ENCODE data around the gene NFATC1.

Gene NFATC1

GRCh38 chr18:79523206-79523735 lies 127.5 kb downstream of the NFATC1 start:
- H3K36me3 ChIP-seq (ENCODE audit: low read depth), result no peaks in the 10 kb centered on the region
- TF ChIP-seq CTCF (IDR thresholded peaks at IDR 0.05; ENCODE audit: poor library complexity, severe bottlenecking), result no peak
- no peak overlapping the region for H3K27ac ChIP-seq (ENCODE audit: poor library complexity, severe bottlenecking)
- no peaks in the 10 kb centered on the region for H3K9me3 ChIP-seq (ENCODE audit: severe bottlenecking)
- H3K4me3 ChIP-seq (ENCODE audit: severe bottlenecking), result no peak overlapping the region
- H3K4me1 ChIP-seq (ENCODE audit: insufficient read depth, poor library complexity, severe bottlenecking), result no peaks in the 10 kb centered on the region
- ATAC-seq (ENCODE audit: low read depth) (no peak), DNase-seq (ENCODE audit: low spot score) (peak; percentile 20)
- no peaks in the 10 kb centered on the region for H3K27me3 ChIP-seq (ENCODE audit: insufficient read depth, poor library complexity, severe bottlenecking)

- DNase-seq (ENCODE audit: low spot score), result no peak
- H3K27ac ChIP-seq (ENCODE audit: poor library complexity, severe bottlenecking), result no peak overlapping the region
- H3K9me3 ChIP-seq (ENCODE audit: severe bottlenecking), result no peaks in the 10 kb centered on the region
- no peak overlapping the region for H3K4me3 ChIP-seq (ENCODE audit: severe bottlenecking)
- no peaks in the 10 kb centered on the region for H3K27me3 ChIP-seq (ENCODE audit: insufficient read depth, poor library complexity, severe bottlenecking)
- no peak for TF ChIP-seq CTCF (IDR thresholded peaks at IDR 0.05; ENCODE audit: poor library complexity, severe bottlenecking)
- no peaks in the 10 kb centered on the region for H3K36me3 ChIP-seq (ENCODE audit: low read depth)
- ATAC-seq (ENCODE audit: low read depth), result no peak
- no peaks in the 10 kb centered on the region for H3K4me1 ChIP-seq (ENCODE audit: insufficient read depth, poor library complexity, severe bottlenecking)
These were observed 128.0 kb downstream of the NFATC1 start for GRCh38 chr18:79523736-79524180.

- Histone ChIP-seq H3K9me3 (ENCODE audit: severe bottlenecking) (no peaks in the 10 kb centered on the region), H3K36me3 (ENCODE audit: low read depth) (no peaks in the 10 kb centered on the region), H3K27ac (ENCODE audit: poor library complexity, severe bottlenecking) (no peak overlapping the region), H3K27me3 (ENCODE audit: insufficient read depth, poor library complexity, severe bottlenecking) (no peaks in the 10 kb centered on the region), H3K4me1 (ENCODE audit: insufficient read depth, poor library complexity, severe bottlenecking) (no peaks in the 10 kb centered on the region), H3K4me3 (ENCODE audit: severe bottlenecking) (no peak overlapping the region)
- ATAC-seq (ENCODE audit: low read depth), result no peak
- TF ChIP-seq CTCF (IDR thresholded peaks at IDR 0.05; ENCODE audit: poor library complexity, severe bottlenecking), result no peak
- DNase-seq (ENCODE audit: low spot score), result peak; percentile 57
These were observed 128.7 kb downstream of the NFATC1 start for GRCh38 chr18:79524181-79525078.

DNA sequence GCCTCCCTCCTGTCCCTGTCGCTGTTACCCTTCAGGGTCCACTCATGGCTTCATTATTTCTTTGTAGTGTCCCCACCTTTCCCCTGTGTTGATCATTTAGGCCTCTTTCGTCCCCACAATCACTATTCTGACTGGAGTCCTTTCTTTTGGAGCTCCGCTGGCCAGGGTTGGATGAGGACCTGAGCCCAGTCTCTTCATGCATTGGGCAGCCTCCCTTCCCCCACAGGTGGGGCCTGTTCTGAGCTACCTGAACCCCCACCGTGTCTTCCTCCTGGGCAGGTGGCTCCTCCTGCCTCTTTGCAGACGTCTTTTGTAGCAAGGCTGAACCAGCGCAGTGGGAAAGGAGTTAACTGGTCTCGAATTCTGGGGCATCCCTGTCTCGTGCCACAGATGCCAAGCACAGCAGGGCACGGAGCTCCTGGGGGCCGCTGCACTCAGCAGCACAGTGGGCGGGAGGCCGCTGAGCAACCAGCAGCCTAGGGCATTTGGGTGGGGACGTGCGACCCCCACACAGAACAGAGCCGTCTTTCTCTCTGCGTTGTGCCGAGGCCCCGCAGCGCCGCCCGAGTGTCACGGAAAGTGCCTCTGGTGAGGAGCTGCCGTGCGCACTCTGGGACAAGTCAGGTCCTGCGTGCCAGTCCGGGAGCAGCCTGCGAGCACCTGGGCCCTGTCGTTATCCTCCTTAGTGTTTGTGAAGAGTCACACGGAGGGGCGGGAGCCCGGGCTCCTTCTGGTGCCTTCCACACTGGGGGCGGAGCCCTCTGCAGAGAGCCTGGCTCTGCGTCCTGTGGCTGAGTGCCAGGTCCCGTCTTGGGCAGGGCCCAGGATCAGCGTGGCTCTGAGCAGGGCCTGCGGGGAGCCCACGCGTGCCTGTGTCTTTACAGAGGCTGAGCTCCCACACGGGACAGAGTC lies 130.1 kb downstream of the NFATC1 start:
- no peak for TF ChIP-seq CTCF (IDR thresholded peaks at IDR 0.05; ENCODE audit: poor library complexity, severe bottlenecking)
- Histone ChIP-seq H3K36me3 (ENCODE audit: low read depth) (no peaks in the 10 kb centered on the region), H3K27me3 (ENCODE audit: insufficient read depth, poor library complexity, severe bottlenecking) (no peaks in the 10 kb centered on the region), H3K4me3 (ENCODE audit: severe bottlenecking) (no peak overlapping the region), H3K4me1 (ENCODE audit: insufficient read depth, poor library complexity, severe bottlenecking) (no peaks in the 10 kb centered on the region), H3K27ac (ENCODE audit: poor library complexity, severe bottlenecking) (no peak overlapping the region), H3K9me3 (ENCODE audit: severe bottlenecking) (no peaks in the 10 kb centered on the region)
- DNase-seq (ENCODE audit: low spot score) (peak; percentile 49), ATAC-seq (ENCODE audit: low read depth) (peak; percentile 63)
